ENCODE data around the gene KCNIP3.

DNA sequence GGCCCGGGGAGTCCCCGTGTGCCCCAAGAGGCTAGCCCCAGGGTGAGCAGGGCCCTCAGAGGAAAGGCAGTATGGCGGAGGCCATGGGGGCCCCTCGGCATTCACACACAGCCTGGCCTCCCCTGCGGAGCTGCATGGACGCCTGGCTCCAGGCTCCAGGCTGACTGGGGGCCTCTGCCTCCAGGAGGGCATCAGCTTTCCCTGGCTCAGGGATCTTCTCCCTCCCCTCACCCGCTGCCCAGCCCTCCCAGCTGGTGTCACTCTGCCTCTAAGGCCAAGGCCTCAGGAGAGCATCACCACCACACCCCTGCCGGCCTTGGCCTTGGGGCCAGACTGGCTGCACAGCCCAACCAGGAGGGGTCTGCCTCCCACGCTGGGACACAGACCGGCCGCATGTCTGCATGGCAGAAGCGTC is 88.4 kb downstream of the KCNIP3 start:
- TF ChIP-seq SUZ12 (IDR thresholded peaks at IDR 0.05; ENCODE audit: extremely low read depth, insufficient read depth, insufficient read length) (no peak), YY1 (IDR thresholded peaks at IDR 0.05; ENCODE audit: insufficient read depth, insufficient read length) (no peak), ZNF274 (IDR thresholded peaks at IDR 0.05; ENCODE audit: low read depth, low read length) (no peak)

Measured in NT2/D1 (cell line).